ENCODE results near the gene SLC26A9.

SLC26A9 gene

DNA sequence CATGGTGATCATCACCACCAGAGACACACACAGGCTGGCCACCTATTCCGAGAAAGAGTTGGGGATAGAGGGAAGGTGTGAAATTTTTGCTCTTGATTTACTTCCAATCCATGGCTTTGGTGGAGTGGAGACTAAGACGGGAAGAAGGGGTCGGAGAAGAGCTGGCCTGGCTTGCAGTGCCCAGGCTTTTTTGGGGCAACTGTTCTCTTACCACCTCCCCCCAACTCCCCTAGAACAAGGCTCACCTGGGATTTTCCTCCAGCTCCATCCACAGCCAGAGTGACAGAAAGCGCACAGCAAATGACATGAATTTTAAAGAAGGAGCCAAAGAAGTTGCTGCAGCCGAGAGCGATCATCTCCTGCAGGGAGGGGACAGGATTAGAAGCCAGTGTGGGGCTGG, 16.0 kb downstream of the SLC26A9 start:
- no peak for DNase-seq (ENCODE audit: low read depth in 1 of 2, low spot score in 1 of 2)
- Histone ChIP-seq H3K4me3 (replicated peaks; ENCODE audit: insufficient read depth, low read length) (no peak overlapping the region), H3K27me3 (ENCODE audit: insufficient read depth, poor library complexity, severe bottlenecking) (no peaks in the 10 kb centered on the region), H3K27ac (replicated peaks) (no peak overlapping the region)
- TF ChIP-seq SPI1 (IDR thresholded peaks at IDR 0.05; ENCODE audit: borderline replicate concordance, low read depth) (no peak), GABPA (IDR thresholded peaks at IDR 0.05; ENCODE audit: low read depth) (no peak), POLR2AphosphoS5 (IDR thresholded peaks at IDR 0.05; ENCODE audit: low read depth) (no peak)
- TF ChIP-seq, protein P1, sequence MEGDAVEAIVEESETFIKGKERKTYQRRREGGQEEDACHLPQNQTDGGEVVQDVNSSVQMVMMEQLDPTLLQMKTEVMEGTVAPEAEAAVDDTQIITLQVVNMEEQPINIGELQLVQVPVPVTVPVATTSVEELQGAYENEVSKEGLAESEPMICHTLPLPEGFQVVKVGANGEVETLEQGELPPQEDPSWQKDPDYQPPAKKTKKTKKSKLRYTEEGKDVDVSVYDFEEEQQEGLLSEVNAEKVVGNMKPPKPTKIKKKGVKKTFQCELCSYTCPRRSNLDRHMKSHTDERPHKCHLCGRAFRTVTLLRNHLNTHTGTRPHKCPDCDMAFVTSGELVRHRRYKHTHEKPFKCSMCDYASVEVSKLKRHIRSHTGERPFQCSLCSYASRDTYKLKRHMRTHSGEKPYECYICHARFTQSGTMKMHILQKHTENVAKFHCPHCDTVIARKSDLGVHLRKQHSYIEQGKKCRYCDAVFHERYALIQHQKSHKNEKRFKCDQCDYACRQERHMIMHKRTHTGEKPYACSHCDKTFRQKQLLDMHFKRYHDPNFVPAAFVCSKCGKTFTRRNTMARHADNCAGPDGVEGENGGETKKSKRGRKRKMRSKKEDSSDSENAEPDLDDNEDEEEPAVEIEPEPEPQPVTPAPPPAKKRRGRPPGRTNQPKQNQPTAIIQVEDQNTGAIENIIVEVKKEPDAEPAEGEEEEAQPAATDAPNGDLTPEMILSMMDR (IDR thresholded peaks at IDR 0.05; ENCODE audit: insufficient read depth, low read length): no peak
- TF ChIP-seq, protein P2, sequence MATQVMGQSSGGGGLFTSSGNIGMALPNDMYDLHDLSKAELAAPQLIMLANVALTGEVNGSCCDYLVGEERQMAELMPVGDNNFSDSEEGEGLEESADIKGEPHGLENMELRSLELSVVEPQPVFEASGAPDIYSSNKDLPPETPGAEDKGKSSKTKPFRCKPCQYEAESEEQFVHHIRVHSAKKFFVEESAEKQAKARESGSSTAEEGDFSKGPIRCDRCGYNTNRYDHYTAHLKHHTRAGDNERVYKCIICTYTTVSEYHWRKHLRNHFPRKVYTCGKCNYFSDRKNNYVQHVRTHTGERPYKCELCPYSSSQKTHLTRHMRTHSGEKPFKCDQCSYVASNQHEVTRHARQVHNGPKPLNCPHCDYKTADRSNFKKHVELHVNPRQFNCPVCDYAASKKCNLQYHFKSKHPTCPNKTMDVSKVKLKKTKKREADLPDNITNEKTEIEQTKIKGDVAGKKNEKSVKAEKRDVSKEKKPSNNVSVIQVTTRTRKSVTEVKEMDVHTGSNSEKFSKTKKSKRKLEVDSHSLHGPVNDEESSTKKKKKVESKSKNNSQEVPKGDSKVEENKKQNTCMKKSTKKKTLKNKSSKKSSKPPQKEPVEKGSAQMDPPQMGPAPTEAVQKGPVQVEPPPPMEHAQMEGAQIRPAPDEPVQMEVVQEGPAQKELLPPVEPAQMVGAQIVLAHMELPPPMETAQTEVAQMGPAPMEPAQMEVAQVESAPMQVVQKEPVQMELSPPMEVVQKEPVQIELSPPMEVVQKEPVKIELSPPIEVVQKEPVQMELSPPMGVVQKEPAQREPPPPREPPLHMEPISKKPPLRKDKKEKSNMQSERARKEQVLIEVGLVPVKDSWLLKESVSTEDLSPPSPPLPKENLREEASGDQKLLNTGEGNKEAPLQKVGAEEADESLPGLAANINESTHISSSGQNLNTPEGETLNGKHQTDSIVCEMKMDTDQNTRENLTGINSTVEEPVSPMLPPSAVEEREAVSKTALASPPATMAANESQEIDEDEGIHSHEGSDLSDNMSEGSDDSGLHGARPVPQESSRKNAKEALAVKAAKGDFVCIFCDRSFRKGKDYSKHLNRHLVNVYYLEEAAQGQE (IDR thresholded peaks at IDR 0.05; ENCODE audit: insufficient replicate concordance, low read depth): no peak

DNA sequence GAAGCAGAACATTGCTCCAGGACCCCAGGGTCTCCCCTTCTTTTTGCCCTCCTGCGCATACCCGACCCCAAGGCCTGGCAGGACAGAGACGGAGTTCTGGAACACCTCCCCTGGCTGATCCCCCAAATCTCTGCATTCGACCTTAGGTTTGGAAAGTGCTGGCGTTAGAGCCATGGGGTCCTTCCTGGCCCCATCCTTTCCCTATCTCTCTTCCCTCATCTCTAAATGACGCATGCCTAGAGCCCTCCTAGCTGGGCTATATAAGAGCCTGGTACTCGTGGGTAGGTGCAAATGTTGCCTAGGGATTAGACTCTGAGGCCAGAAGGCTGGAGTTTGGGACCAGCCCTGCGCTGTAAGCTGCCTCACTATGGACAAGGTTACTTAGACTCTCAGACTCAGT, 16.6 kb downstream of the SLC26A9 start:
- Histone ChIP-seq H3K27ac (replicated peaks) (no peak overlapping the region), H3K27me3 (ENCODE audit: insufficient read depth, poor library complexity, severe bottlenecking) (no peaks in the 10 kb centered on the region), H3K4me3 (replicated peaks; ENCODE audit: insufficient read depth, low read length) (no peak overlapping the region)
- DNase-seq (ENCODE audit: low read depth in 1 of 2, low spot score in 1 of 2): no peak
- TF ChIP-seq, protein P2 (IDR thresholded peaks at IDR 0.05; ENCODE audit: insufficient replicate concordance, low read depth): no peak
- TF ChIP-seq SPI1 (IDR thresholded peaks at IDR 0.05; ENCODE audit: borderline replicate concordance, low read depth): no peak
- TF ChIP-seq, protein P1 (IDR thresholded peaks at IDR 0.05; ENCODE audit: insufficient read depth, low read length): no peak
- TF ChIP-seq GABPA (IDR thresholded peaks at IDR 0.05; ENCODE audit: low read depth): no peak
- TF ChIP-seq POLR2AphosphoS5 (IDR thresholded peaks at IDR 0.05; ENCODE audit: low read depth): no peak

DNA sequence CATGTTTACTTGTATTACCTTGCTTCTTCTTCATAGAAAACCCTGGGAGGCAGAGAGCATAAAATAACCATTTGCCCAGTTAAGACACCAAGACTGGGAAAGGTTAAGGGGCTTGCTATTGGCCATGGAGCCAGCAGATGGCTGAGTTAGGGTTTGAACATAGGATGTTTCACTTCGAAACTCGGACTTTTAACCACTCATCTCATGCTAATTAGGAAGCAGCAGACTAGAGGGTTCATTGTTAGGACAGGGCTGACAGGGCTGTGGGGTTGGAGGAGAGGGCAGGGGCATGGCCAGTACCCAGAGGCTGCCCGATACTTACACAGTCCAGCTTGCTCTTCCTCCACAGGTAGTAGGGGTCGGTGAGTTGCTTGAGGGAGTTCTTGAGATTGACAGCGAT, 17.0 kb downstream of the SLC26A9 start:
- H3K4me3 ChIP-seq (replicated peaks; ENCODE audit: insufficient read depth, low read length): no peak overlapping the region
- no peak overlapping the region for H3K27ac ChIP-seq (replicated peaks)
- TF ChIP-seq SPI1 (IDR thresholded peaks at IDR 0.05; ENCODE audit: borderline replicate concordance, low read depth): no peak
- TF ChIP-seq, protein P1 (IDR thresholded peaks at IDR 0.05; ENCODE audit: insufficient read depth, low read length): no peak
- TF ChIP-seq, protein P2 (IDR thresholded peaks at IDR 0.05; ENCODE audit: insufficient replicate concordance, low read depth): no peak
- TF ChIP-seq GABPA (IDR thresholded peaks at IDR 0.05; ENCODE audit: low read depth): no peak
- no peak for TF ChIP-seq POLR2AphosphoS5 (IDR thresholded peaks at IDR 0.05; ENCODE audit: low read depth)
- no peaks in the 10 kb centered on the region for H3K27me3 ChIP-seq (ENCODE audit: insufficient read depth, poor library complexity, severe bottlenecking)
- no peak for DNase-seq (ENCODE audit: low read depth in 1 of 2, low spot score in 1 of 2)

Data from HL-60 (cell line).